Gastroesophageal sphincter (tissue), 3 donors: Measurements from ENCODE around the gene AP2B1.

Experiments used
- CTCF ChIP-seq, 4 experiments: fragments of 200-600 bp in 2 of 4; fragments of 450-650 bp in 2 of 4; sonication (generic) in 1 of 4; IDR thresholded peaks; one replicate each; pipeline ENCODE4 v1.5.1; 2017 to 2019; ENCODE audit warnings: antibody characterized with exemption in 4 of 4, mild to moderate bottlenecking in 2 of 4, moderate library complexity in 2 of 4
- POLR2A ChIP-seq, 2 donors: fragments of 450-650 bp; IDR thresholded peaks; one replicate each; pipeline ENCODE4 v1.6.1; 2017; ENCODE audit warnings: antibody characterized with exemption in 2 of 2, mild to moderate bottlenecking in 2 of 2, moderate library complexity in 1 of 2

GRCh38 chr17:35698800-35699199, 111.7 kb downstream of the AP2B1 start:
- TF ChIP-seq CTCF (IDR thresholded peaks at IDR 0.05) (no peak), POLR2A (IDR thresholded peaks at IDR 0.05) (no peak)
